Suppressor macrophage treated with lipopolysaccharide for 1 hour (primary cell): ENCODE data around the gene BABAM2.
"Not testable (repeated sequence)": the region's sequence is repeated elsewhere in the genome, so short reads cannot be mapped to it uniquely, and the experiment has no call there.

Experiments
- DNase-seq, 3 donors: peaks; one replicate each; pipeline ENCODE4 v3.0.0-alpha.2; 2020 to 2022

BABAM2 gene

GRCh38 chr2:28367667-28368356 lies 477.3 kb downstream of the BABAM2 start:
- no peak for DNase-seq

DNA sequence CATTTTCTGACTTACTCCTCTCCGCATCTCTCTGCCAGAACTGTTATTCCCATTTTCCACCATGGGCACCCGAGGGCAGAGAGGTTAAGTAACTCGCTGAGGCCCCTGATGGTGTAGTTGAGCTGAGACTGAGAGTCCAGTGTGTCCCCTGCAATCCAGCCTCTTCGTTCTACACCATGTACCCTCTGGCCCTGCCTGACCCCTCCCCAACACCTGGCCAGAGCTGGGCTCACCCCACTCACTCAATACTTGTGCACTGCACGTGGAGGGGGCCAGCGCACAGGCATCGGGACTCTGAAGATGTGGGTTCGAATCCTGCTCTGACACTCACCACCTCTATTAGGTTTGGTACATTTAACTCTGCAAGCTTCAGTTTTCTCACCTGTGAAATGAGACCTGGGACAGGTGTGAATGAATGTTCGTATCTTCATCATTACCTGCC lies 477.8 kb downstream of the BABAM2 start:
- no peak for DNase-seq

DNA sequence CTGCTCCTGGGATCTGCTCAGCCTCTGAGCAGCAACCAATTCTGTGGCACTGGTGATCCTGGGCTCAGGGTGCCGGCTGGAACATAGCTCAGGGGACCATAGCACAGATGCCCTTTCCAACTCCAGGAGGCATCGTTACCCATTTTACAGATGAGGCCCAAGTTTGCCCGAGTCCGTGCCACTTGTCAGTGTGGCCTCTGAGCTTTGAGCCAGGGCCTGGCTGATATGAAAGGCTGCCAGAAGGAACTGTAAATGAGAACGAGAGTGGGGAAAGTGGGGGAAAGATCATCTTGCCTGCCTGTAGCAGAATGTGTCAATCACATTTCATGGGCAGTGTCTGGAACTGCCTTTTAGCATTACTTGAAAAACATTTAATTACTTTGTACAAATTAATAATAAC lies 478.8 kb downstream of the BABAM2 start:
- DNase-seq, result no peak

DNA sequence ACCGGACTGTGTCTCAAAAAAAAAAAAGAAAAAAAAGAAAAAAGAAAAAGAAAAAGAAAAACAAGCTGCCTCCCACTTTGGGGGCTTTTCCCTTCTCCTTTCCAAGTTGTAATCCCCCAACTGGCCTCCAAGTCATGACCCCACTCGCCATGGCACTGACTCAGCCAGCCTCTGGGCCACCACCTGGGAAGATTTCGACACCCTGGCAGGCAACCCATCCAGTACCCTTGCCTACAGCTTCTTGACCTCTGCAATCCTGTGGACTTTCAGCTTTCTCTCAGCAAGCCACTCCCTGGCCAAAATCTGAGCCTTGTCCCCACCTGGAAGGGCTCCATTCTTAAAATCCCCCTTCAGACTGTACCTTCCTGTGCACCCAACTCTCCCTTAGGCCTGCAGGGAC lies 479.8 kb downstream of the BABAM2 start:
- no peak for DNase-seq

DNA sequence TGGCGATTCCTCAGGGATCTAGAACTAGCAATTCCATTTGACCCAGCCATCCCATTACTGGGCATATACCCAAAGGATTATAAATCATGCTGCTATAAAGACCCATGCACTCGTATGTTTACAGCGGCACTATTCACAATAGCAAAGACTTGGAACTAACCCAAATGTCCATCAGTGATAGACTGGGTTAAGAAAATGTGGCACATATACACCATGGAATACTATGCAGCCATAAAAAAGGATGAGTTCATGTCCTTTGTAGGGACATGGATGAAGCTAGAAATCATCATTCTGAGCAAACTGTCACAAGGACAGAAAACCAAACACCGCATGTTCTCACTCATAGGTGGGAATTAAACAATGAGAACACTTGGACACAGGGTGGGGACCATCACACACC lies 481.2 kb downstream of the BABAM2 start:
- DNase-seq, result not testable (repeated sequence)

DNA sequence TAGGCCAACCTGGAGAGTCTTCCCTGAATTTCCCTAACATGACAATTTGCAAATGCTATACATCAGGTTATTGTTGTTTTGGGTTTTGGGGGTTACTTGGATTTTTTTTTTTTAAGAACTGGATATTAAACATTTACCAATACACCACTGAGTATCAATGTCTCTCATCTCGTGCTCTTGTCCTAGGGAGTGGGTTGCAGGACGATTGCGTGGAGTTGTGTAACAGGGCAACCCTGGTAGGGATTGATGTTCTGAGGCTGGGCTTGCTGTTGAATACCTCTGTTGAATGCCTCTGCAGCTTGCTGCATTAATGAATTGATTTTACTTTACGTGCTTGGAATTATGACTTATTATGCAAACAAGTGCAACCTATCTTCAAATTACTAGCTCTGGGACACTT lies 483.3 kb downstream of the BABAM2 start:
- DNase-seq, result no peak

DNA sequence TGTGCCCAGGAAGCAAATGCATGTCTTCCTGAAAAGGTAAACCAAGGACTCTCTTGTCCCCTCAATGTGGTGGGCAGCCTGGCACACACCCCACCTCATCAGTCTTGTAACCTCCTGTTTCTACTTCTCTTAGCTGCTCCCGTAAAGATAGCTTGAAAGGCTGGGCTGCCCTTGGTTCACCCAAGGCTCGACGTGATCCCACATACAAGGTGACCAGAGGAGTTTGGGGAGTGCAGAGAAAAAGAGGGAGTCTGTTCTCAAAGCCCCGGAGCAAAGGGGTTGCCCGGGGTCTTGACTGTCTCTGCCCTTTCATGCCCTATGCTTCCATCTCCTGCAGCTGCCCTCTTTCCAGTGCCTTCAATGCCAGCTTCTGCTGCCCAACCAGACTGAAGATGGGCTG lies 483.8 kb downstream of the BABAM2 start:
- DNase-seq, result no peak

- DNase-seq, result no peak
These were observed 484.7 kb downstream of the BABAM2 start for GRCh38 chr2:28375236-28375635.

- DNase-seq, result no peak
These were observed 485.5 kb downstream of the BABAM2 start for GRCh38 chr2:28375742-28376631.

DNA sequence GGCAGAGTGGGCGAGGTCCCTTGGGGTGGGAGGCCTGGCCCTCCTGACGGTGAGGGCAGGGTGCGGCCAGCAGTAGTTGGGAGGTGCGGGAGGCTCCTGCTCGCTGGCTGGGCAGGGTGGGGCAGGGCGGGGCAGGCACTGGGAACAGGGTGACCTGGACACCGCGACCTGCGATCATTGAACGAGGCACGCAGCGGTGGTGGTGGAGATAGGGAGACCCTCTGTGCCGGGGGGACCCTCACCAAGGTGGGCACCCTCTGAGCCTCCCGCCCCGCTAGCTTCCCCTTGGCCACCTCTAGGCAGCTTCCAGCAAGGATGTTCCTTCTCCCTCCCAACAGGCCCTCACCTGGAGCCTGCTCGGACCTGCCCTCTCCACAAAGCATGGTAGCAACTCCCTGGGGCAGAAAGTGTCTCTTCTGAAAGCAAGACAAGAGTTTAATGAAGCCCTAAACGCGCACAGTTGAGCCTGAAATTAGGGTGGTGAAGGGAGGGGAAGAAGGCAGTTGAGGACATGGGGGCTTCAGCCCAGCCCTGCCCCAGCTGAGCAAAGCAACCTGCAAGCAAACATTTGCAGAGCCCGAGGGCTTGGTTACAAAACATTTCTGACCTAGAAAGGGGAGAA lies 486.8 kb downstream of the BABAM2 start:
- DNase-seq, result no peak

- peak in 1 of 3 donors; percentile 50 for DNase-seq
These were observed 487.6 kb downstream of the BABAM2 start for GRCh38 chr2:28377984-28378678.

DNA sequence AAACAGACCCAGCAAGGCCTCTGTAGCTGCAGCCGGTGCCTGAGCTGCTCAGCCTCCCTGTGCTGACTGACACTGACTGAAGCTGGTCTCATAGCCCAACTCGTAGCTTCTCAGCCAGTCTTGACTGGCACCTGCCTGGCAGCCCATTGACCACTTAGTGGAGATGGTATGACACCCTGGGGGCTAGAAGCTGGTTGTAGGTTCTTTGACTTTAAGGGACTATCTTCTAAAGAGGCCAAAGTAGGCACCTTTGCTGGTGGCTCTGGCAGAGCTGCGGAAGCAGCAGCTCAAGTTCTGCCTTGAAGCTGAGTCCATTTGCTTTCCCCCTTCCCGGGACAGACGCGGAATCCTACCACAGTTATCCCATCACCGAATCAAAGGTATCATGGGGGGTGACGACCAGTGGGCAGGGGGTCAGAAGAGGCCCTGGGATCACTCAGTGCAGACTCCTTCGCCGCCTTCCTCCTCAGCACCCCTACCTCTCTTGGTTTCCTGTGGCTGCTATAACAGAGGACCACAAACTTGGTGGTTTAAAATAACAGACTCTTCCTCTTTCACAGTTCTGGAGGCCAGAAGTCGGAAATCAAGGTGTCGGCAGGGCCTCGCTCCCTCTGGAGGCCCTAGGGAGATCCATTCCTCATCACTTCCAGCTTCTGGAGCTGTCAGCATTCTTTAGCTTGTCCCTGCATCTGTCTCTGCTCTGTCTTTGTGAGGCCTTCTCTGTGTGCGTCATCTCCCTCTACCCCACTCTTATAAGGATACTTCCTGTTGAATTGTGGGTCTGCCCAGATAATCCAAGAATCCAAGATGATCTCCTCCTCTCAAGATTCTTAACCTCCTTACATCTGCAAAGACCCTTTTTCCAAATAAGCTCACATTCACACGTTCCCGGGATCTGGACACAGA lies 488.4 kb downstream of the BABAM2 start:
- no peak for DNase-seq

- no peak for DNase-seq
These were observed 489.7 kb downstream of the BABAM2 start for GRCh38 chr2:28380219-28380618.

- DNase-seq, result no peak
These were observed 491.0 kb downstream of the BABAM2 start for GRCh38 chr2:28381225-28382180.

DNA sequence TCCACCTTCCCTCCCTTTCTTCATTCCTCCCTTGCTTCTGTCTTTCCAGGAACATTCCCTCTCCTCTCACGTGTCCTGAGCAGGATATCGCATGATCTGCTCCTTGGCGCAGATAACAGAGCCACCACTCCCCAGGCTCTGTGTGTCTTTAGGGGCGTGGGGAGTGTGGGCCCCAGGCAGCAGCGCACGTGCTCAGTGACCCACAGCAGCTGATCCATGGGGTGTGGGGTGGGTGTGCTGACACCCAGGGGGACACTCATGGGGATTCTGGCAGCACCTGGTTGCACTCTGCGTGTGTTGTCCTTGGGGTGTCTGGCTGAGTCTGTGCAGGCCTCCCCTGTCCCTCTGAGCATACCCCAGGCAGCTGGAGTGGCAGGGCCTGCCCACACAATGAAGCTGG lies 492.2 kb downstream of the BABAM2 start:
- DNase-seq, result no peak

GRCh38 chr2:28387082-28387960 lies 496.8 kb downstream of the BABAM2 start:
- no peak for DNase-seq
